ELF-1 (cell line): ENCODE measurements around the gene PLXNA2.
A peak's percentile ranks its signal among the peaks of the same experiment; 100 is the strongest.

Experiments
- DNase-seq: peaks from one replicate; pipeline ENCODE4 v3.0.0-alpha.2; 2016; ENCODE audit warnings: low read depth, low spot score

The PLXNA2 gene

DNA sequence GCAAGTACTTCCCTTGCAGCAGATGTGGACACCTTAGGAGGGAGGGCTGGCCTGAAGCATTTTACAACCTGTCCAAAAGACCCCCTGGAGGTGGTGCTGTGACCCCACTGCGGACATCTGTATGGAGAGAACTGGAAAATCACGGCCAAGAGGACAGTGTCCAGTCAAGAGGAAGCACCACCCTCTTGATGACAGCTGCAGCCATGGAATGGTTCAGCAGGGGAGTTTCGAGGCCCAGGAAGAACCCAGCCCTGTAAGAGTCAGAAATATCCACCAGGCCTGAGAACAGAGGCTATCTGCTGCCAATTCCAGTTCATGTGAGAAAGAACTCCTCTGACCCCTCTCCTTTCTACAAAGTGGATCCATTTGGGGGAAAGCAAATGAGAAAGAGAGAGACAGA is 126.8 kb downstream of the PLXNA2 start:
- DNase-seq: no peak

DNA sequence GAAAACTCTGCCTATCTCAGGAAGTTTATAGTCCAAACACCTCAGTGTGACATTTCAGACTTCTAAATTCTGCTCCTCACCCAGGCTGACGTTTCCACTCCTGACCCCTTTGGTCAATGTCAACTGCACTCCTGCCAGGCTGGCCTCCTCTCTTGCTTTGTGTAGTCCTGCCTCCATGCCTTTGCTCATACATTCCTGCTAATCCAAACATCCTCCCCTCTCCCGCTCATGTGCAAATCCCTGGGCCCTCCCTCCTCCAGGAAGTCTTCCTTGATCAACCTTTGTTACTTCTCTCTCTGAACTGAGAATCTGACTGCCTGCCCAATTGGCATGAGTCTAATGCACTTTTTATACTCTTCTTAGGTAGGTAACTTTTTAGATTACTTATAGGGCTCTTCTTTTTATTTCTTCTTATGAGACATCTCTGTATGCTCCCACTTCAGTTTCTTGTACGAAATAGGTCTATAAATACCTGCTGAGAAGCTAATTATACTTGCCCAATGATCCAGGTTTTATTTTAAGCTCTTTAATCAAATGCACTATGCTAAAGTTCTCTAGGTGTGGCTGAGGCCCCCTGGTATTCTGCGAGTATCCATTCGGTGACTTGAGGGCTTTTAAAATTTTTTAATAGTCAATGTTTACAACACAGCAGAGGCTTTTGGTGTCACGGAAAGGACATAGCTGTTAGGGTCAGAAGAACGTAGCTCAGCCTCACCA is 128.1 kb downstream of the PLXNA2 start:
- DNase-seq: no peak

DNA sequence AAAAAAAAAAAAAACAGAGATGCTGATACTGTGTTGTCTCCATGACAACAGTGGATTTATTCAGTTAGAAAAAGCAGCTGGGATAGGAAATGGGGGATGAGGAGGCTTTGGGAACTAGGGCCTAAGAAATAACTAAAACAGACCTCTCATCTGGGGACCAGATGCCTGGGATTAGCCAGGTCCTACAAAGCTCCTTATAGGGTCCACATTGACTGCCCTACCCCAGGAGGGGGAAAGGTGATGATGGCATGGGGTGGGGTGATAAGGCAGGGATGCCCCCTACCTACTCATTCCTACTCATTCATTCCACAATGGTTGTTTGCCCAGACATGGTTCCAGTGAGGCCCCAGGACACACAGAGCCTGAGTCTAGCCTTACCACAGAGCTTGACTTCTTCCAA is 131.2 kb downstream of the PLXNA2 start:
- no peak for DNase-seq

DNA sequence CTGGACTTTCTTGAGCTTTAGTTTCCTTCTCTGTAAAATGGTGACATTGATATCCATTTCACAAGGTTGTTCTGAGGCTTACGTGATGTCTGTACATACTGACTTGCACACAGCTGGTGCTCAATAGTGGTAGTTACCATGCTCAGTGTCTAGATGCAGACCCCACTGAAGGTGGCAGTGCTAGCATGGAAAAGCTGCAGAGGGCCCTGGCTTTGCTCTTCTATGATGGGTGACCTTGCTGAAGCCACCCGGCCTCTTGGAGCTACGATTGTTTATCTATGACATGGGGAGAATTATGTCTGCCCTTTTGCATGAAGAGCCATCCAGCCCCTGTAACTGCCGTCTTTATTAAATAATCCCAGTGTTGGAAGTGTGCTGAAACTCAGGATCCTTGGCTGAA is 131.8 kb downstream of the PLXNA2 start:
- DNase-seq: no peak

DNA sequence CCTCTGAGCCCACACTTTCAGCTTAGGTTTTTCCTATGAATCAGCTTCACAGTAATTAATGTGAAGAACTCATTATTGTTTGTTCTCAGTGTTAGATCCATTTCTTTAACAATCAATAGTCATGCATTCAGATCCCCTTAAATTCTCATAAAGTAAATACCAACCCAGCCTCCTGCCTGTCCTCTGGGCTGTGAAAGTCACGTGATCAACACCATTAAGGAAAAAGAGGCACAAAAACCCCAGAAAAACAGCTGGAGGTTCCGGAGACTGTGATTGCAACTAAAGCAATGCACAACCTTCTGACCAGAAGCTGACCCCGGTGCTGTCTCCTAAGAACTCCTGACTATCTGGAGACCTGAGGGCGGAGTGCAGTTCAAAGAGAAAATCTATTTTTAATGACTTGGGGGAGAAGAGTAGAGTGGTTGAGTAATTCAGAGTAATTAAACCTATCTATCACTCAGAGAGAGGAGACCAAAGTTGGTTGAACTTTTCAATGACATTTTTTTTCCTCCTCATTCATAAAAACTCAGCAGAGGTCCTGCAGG is 132.5 kb downstream of the PLXNA2 start:
- no peak for DNase-seq

DNA sequence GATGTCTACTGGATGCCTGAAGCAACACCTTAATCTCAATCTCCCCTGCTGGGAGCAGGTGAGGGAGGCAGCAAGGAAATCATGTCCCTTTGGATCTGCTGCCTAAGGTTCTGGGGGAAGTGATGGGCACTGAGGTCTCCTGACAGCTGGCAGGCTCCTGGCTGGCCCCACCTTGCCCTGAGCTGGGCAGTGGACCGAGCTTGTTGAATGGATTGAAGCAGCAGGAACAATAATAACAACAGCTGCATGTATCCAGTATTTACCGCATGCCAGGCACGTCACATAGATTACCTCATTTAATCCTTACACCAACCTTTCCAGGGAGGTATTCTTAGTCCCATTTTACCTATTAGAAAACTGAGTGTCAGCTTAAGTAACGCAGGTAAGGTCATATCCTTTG is 133.9 kb downstream of the PLXNA2 start:
- no peak for DNase-seq

DNA sequence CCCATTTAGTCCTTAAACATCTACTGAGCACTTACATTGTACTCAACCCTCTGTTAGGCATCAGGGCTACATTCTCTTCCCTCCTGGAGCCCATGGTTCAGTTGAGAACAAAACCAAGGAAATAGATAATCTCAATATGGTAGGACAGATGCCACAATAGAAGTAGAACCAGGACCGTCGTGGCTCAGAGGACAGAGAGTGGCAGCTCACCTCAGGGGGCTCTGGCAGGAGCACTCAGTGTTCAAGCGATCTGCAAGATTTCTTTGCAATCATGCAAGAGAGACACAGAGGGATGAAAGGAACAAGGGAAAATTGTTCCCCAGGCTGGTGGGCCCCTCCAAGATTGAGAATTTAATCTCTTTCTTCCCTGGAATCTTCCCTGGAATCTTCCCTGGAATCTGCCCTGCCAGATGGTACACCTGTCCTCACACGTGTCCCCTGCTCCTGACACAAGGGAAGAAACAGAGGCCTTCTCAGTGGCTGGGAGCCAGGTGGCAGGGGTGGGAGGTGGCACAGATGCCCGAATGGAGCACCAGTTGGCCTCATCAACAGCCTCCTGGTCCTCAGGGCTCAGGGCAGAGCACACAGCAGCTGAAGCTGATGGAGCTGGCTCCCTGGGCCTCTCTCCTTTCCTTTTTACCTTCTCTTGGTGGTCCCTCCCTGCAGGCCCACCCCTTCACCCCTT is 135.4 kb downstream of the PLXNA2 start:
- DNase-seq: no peak

DNA sequence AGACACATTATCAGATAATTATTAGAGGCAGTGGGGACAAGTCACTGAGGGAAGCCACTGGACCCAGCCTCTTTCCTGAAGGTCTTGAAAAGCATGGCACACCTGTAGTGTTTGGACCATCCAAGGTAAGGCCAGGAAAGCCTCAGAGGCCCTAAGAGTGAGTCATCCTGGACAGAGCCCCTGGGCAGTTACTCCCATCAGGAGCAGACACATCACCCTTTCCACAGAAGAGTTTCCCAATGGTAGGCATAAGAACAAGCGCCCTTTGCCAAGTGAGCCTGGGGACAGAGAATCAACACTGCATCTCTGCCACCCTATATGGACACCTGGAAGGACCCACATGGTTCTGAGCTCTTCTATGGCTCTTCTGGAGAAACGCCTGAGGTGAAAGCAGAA is 136.0 kb downstream of the PLXNA2 start:
- no peak for DNase-seq

DNA sequence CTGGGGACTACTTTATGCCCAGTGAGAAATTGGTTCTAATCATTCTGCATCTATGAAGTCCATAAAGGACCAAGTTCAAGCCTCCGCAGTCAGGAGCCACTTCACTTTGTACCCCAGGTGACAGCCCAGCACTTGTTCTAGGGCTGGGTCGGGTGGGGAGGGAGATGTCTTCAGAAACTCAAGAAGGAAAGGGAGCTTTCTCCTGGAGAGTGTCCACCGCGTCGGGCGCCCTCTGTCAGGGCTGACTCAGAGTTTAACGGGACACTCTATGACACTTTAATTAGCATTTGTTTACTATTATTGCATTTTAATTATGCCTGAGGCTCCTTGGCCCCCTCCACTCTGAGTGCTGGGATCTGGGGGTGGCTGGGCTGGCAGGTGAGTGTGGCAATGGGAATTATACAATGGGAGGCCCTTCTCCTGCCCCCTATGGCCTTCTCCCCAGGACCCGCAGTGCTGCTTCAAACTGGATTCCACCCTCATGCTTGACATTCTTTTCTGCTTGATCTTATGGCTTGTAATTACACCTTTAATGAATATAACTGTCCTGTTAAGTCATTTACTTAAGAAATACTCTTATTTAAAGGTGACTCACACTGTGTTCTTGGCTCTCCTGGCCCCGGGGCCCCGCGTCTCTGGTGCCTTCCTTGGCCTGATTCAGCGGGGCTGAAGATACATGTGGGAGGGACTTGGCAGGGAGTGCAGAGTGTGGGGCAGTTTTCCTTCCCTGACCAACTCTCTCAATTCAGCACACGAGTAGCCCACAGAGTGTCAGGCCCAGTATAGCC is 136.6 kb downstream of the PLXNA2 start:
- DNase-seq: peak; percentile 58

DNA sequence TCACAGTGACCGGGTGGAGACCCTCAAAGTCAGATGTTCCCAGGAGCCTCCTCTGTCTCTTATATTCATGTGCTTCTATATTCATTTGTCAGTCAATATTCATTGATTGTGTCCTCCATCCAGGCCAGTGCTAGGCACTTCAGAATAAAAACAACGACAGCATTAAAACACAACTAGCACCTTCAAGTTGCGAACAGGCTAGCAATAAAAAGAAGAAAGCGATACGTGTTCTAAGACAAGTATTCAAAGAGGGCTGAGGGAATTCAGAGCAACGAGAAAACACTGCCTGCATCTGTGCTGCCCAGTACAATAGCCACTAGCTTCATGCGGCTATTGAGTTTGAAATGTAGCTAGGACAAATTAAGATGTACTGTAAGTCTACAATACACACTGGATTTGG is 138.0 kb downstream of the PLXNA2 start:
- no peak for DNase-seq

DNA sequence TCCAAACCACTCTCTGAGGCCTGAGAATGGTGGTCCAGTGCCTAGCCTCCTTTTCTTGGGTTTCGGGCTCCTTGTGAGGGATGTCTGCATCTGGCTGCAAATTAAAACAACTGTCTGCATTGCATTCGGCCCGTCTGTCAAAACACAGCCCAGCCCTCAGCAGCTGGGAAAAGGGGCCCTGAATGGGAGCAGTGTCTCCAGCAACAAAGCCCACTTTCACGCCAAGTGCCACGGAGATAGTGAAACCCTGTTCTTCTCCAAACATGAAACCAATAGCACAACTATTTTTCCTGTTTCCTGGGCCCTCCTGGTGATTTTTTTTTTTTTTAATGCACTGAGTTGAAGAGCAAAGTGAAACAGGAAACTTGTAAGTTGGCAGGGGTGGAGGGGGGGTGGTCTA is 138.4 kb downstream of the PLXNA2 start:
- DNase-seq: no peak

DNA sequence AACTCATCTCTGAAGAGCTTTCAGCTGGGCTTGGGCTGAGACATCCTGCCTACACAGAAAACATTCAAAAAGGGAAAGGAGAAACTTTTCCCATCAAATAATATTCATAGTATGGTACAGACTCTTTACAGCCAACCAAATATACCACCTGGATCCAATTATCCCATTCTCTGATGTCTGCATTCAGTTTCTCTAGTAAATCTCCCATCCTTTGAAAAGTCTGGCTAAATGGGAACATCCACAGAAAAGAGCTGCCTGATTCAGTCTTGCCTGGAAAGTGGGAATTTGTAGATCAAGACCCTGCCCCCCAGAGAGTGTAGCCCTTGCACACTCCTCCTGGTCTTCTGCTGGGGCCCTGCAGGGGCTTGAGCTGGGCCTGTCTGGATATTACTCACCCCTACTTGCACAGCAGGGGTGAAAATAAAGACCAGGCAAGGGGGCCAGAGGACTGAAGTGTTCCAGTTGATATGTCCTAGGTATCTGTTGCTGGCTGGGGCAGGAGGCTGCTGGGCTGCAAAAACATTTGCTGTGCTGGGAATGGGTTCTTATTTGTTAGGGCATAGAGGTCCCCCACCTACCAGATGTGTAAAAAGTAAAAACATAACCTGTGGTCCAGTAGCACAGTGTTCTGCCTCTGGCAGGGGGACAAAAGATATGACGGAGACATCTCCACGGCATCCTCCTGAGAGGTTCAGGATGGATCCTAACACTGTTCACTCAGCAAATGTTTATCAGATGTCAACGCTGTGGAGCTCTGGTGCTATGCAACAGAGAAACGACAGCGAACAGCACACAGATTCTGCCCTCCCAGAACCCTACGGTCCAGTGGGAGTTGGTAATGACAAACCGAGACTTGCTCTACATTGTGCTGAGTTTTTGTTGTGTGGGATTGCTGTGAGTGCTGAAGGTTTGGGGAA is 140.3 kb downstream of the PLXNA2 start:
- no peak for DNase-seq

DNA sequence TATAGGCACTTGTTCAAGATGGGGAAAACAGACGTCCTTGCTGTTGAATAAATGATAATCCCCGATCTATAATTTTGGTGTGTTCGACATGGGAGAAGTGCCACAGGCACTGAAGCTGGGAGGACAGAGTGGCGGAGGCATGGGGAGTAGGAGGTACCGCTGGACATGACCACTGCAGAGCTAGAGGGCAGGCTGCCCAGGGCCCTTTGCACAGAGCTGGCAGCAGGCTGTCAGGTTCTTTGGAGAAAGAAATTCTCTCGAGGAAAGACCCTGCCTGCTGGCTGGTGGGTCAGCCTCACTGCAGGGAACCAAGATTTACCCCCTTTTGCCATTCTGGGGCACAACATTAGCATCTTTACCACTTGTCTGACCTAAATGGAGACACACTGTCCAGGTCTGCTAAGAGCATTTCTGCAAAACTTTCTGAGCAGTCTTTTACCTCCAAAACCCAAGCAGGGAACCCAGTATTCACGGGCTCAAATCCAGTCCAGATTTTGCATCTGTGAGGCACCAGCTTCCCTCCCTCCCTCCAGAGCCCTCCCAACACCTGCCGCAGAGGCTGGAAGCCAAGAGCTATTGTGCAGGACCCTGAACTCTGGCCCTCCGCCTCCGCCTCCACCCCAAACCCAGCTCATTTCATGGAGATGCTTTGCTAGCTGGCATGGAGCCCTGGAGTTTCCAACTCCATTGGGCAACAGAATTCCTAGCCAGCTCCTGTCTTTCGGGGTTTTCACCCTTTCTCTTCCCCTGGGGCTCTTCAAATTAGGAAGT is 142.3 kb downstream of the PLXNA2 start:
- DNase-seq: no peak

DNA sequence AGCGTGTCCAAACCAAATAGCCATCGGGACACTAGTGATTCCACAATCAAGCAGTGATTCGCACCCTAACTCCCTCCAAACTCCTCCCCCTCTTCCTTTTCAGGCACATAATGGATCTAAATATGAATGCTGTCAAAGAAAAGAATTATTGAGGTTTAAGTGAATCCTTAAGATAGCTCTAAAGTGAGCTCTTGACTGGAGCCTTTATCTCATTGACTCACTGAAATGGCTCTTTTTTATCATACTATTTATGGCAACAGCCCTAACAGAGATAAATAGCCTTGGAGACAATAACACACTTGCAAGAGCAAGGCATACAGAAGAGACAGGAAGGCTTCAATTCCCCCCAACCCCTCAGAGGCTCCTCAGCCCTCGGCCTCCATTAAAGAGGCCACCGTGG is 143.3 kb downstream of the PLXNA2 start:
- DNase-seq: no peak

DNA sequence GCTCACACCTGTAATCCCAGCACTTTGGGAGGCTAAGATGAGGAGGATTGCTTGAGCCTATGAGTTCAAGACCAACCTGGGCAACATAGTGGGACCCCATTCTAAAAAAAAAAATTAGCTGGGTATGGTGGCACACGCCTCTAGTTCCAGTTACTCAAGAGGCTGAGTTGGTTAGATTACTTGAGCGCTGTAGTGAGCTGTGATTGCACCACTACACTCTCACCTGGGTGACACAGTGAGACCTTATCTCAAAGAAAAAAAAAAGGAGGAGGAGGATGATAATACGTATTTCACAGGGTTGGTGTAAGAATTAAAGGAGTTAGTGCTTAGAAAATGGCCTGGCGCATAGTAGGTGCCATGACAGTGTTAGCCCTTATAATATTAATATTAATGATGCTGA is 144.1 kb downstream of the PLXNA2 start:
- no peak for DNase-seq

DNA sequence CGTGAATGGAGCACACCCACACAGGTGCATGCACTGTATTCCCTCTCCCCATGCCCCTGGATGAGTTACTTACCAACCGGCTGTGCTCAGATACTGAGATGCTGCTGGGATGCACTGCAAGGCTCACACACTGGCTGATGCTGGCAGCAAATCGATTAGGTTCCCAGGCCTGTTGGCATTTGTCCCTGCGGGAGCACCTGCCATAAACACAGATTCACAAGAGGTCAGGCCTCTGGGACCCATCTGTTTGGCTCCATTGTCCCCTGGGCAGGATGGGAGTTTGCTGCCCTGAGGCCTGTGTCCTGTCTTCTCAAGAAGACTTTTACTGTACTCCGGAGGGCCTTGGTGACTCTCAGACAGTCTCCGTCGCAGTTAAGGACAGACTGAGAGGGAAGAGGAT is 145.4 kb downstream of the PLXNA2 start:
- DNase-seq: no peak

DNA sequence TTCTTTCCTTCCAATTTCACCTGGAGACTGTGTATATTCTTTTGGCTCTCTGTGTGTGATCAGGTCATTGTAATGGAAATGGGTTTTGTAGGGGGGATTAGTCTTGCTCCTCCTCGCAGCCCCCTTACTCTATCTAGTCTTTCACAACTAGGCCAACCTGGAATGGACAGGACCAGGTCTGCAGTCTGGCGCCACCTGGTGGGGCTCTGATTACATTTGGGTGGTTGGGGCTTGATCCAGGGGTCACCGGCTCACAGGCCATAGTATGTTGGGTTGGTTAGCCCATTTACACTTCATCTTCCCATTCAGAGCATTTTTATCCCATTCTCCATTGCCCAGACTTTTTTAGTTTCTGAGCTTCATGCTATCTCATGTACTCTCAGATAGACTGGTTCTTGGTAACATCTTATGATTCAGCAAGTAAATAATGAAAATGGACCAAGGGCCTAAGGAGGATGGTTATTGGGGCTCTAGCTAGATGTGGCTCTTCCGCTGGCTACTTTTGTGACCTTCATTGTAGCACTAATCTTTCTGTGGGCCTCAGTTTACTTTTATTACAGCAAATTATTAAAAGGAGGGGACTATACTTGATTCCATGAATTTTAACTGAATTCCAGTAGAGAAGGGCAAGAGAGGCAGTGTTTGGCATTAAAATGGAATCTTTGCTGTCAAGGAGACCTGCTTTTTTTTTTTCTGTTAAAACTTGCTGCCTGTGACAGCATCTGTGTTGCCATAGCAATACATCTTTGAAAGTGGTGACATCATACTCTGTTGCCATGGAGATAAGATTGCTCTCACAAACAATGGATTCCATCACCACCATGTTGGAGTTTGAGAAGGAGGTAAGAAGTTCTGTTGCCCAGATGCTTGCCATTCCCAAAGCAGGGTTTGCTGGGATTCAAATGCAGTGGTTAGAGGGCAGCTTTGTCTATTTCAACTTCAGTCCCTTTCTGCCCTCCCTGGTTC is 150.1 kb downstream of the PLXNA2 start:
- peak; percentile 87 for DNase-seq

DNA sequence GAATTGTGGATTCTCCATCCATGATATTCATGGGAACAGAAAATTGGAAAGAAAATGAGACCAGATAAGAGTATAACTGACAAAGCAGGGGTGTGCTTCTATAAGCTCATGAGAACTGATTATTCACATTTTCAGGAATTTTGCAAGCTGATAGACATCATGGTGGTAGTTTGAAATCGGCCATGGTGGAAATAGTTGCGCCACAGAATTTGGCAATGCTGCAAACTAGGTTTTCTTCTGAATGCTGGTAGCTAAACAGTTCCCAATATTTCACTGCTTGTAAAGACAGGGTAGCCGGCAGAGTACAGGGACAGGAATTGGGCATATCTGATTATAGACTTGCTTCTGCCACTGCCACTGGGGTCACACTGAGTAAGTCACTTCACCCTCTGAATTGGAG is 151.1 kb downstream of the PLXNA2 start:
- DNase-seq: no peak
